Measurements from ENCODE around the gene ZNF526. TPM values are rescaled to one million over a fixed set of nuclear protein-coding genes. Genes with fewer than 3 reads are reported as not detected.

The ZNF526 gene
- total and polyA plus RNA-seq, 9 of the 15 experiments (the other 6 are each of a cell fraction or from before 2014, with no cell fraction given): 1.3 to 17.9 (median 6.2) TPM

DNA sequence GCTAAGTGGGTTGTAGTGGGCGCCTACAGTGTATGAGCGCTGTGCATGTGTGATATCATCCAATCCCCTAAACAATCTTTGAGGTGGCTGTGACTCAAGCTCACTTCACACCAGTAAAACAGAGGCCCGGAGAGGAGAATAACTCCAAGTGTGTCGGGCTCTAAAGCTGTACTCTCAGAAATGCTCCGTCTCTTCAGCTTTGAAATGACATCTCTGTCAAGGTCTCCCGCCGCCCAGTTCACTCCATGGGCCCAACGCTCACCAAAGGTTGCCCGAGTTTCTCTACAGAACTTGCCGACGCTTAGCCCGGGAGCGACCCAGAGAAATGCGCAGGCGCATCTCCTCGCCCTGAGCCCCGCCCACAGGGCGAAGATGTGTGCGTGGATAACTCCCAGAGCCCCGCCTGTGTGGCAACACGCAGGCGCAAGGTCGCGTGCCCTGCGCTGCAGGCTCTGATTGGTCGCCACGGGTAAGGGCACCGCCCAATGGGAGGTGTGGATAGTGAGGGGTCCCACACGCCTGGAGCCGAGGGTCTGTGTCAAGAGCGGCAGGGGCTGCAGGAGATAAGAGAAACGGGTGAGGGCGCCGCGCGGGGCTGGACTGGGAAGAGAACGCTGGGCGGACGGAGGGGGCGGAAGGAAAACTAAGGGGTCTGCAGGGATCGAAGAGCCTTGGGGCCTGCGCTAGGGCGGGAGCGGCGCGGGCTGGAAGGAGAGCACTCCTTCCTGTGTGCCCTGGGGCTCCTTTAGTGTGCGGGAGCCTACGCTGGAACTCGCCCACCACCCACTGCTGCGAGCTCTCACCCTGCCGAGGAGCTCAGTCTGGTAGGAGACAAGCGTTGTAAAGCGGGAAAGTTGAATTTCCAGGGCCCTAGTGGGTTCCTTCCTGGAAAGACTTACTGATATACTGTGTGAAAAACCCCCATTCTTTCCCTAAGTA lies at the start of gene ZNF526 (continued):
- TF ChIP-seq ZBTB12 (CRISPR knock-in tag; IDR thresholded peaks at IDR 0.05) (no peak), MIER1 (IDR thresholded peaks at IDR 0.05; ENCODE audit: low read depth) (no peak), SIX5 (IDR thresholded peaks at IDR 0.05; ENCODE audit: borderline replicate concordance in 1 of 2, insufficient read depth in 1 of 2, low read depth in 1 of 2, low read length in 2 of 2) (0 out of 4 replicates have a peak, but pooled peaks of 1 of the 2 experiments have one; percentile 6), ZNF395 (CRISPR knock-in tag; IDR thresholded peaks at IDR 0.05) (no peak), TAF15 (IDR thresholded peaks at IDR 0.05; ENCODE audit: low read depth, low read length) (no peak), NR2C2 (CRISPR knock-in tag; IDR thresholded peaks at IDR 0.05) (no peak), NR2C2 (tag; IDR thresholded peaks at IDR 0.05) (peak; percentile 50; the same call in 1 of the 2 replicates), PML (IDR thresholded peaks at IDR 0.05; ENCODE audit: low read length) (peak; percentile 51), RBM39 (optimal IDR thresholded peaks at IDR 0.05; ENCODE audit: low read depth, low read length) (no peak), TCF3 (CRISPR knock-in tag; IDR thresholded peaks at IDR 0.05) (no peak), C11orf30 (IDR thresholded peaks at IDR 0.05; ENCODE audit: low read depth) (peak; percentile 92), SMAD4 (CRISPR knock-in tag; conservative IDR thresholded peaks at IDR 0.05) (no peak), GTF2B (IDR thresholded peaks at IDR 0.05; ENCODE audit: extremely low read depth, insufficient read length) (no peak), ARNT (IDR thresholded peaks at IDR 0.05) (no peak)
- TF ChIP-seq, protein P1, sequence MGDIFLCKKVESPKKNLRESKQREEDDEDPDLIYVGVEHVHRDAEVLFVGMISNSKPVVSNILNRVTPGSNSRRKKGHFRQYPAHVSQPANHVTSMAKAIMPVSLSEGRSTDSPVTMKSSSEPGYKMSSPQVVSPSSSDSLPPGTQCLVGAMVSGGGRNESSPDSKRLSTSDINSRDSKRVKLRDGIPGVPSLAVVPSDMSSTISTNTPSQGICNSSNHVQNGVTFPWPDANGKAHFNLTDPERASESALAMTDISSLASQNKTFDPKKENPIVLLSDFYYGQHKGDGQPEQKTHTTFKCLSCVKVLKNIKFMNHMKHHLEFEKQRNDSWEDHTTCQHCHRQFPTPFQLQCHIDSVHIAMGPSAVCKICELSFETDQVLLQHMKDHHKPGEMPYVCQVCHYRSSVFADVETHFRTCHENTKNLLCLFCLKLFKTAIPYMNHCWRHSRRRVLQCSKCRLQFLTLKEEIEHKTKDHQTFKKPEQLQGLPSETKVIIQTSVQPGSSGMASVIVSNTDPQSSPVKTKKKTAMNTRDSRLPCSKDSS (IDR thresholded peaks at IDR 0.05; ENCODE audit: low read depth, partially characterized antibody): no peak
- TF ChIP-seq, protein P2, sequence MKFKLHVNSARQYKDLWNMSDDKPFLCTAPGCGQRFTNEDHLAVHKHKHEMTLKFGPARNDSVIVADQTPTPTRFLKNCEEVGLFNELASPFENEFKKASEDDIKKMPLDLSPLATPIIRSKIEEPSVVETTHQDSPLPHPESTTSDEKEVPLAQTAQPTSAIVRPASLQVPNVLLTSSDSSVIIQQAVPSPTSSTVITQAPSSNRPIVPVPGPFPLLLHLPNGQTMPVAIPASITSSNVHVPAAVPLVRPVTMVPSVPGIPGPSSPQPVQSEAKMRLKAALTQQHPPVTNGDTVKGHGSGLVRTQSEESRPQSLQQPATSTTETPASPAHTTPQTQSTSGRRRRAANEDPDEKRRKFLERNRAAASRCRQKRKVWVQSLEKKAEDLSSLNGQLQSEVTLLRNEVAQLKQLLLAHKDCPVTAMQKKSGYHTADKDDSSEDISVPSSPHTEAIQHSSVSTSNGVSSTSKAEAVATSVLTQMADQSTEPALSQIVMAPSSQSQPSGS (CRISPR knock-in tag; IDR thresholded peaks at IDR 0.05): no peak
- TF ChIP-seq, protein P3, sequence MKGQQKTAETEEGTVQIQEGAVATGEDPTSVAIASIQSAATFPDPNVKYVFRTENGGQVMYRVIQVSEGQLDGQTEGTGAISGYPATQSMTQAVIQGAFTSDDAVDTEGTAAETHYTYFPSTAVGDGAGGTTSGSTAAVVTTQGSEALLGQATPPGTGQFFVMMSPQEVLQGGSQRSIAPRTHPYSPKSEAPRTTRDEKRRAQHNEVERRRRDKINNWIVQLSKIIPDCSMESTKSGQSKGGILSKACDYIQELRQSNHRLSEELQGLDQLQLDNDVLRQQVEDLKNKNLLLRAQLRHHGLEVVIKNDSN (CRISPR knock-in tag; IDR thresholded peaks at IDR 0.05): peak; percentile 95

Measured in K562 (cell line).